Body of pancreas (tissue), 4 donors: ENCODE data around the gene ENO4.

Source experiments
- POLR2A ChIP-seq, 3 donors: fragments of 450-650 bp; IDR thresholded peaks; one replicate each; pipeline ENCODE4 v1.6.1; 2016; ENCODE audit warnings: antibody characterized with exemption in 3 of 3, mild to moderate bottlenecking in 2 of 3
- TF ChIP-seq, protein P1 (sequence below), 7 experiments: fragments of 450-650 bp in 4 of 7; fragments of 200-600 bp in 3 of 7; sonication (generic) in 3 of 7; IDR thresholded peaks; one replicate each; pipeline ENCODE4 v1.5.1; 2016 to 2019; ENCODE audit warnings: antibody characterized with exemption in 7 of 7

GRCh38 chr10:116878123-116878522 lies 28.8 kb downstream of the ENO4 start:
- TF ChIP-seq, protein P1, sequence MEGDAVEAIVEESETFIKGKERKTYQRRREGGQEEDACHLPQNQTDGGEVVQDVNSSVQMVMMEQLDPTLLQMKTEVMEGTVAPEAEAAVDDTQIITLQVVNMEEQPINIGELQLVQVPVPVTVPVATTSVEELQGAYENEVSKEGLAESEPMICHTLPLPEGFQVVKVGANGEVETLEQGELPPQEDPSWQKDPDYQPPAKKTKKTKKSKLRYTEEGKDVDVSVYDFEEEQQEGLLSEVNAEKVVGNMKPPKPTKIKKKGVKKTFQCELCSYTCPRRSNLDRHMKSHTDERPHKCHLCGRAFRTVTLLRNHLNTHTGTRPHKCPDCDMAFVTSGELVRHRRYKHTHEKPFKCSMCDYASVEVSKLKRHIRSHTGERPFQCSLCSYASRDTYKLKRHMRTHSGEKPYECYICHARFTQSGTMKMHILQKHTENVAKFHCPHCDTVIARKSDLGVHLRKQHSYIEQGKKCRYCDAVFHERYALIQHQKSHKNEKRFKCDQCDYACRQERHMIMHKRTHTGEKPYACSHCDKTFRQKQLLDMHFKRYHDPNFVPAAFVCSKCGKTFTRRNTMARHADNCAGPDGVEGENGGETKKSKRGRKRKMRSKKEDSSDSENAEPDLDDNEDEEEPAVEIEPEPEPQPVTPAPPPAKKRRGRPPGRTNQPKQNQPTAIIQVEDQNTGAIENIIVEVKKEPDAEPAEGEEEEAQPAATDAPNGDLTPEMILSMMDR (IDR thresholded peaks at IDR 0.05), result no peak
- TF ChIP-seq POLR2A (IDR thresholded peaks at IDR 0.05), result no peak
